ENCODE measurements around the gene SUPT4H1.

Gene SUPT4H1

DNA sequence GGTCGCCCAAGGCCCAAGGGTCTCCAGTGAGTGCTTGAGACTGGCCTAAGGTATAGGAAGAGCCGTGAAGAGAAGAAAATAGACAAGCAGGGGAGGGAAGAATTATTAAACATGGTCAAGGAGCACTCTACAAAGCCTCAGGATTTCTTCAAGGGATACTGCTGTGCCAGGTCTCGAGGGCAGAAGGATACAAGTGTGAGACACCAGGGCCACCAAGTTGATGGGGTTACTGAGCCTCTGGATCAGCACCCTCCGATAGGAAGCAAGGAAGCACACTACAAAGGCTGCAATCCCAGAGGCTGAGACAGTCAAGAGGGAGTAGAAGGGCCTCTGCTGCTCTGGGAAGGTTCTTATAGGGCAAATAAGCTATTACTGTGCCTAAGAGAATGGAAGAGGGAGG is 6.5 kb downstream of the SUPT4H1 start:
- peaks cover 97% of the 10 kb centered on the region for H3K79me2 ChIP-seq (ENCODE audit: insufficient read depth, low read length)
- H3K4me3 ChIP-seq (ENCODE audit: low read depth in 1 of 2, low read length in 2 of 2): peak overlapping the region in 1 of 2 experiments; percentile 53; a peak in 2 of 4 replicates
- H3K27ac ChIP-seq (ENCODE audit: low read length): peak overlapping the region; percentile 100

DNA sequence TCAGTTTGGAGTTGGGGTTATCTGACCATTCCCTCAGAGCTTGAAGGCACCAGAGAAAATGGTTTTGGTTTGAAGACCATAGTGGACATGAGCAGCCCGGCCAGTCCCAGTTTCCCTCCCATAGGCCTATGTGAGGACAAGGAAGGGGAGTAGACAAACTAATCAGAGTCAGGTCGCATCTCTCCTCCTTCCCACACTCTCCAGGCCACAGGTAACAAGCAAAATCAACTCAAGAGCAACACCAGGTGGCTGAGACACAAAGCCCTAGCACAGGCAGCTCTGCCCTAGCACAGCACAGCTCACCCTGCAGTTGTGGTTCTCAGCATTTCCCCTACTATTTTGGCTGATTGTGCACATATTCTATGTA is 7.2 kb downstream of the SUPT4H1 start:
- Histone ChIP-seq H3K4me2 (ENCODE audit: insufficient read depth, low read length) (peak overlapping the region; percentile 65), H4K20me1 (ENCODE audit: insufficient read depth, low read length) (peaks cover 38% of the 10 kb centered on the region), H2AFZ (ENCODE audit: low read depth, low read length) (no peak overlapping the region), H3K9ac (ENCODE audit: low read depth, low read length) (peak overlapping the region; percentile 99), H3K36me3 (ENCODE audit: insufficient read depth, low read length) (peaks cover 81% of the 10 kb centered on the region), H3K27me3 (ENCODE audit: insufficient read depth, low read length, poor library complexity) (no peaks in the 10 kb centered on the region), H3K4me3 (ENCODE audit: low read depth in 1 of 2, low read length in 2 of 2) (peak overlapping the region; percentile 25 to 53; a peak in 3 of 4 replicates), H3K4me1 (ENCODE audit: insufficient read depth, low read length) (peaks cover 100% of the 10 kb centered on the region), H3K79me2 (ENCODE audit: insufficient read depth, low read length) (peaks cover 99% of the 10 kb centered on the region), H3K27ac (ENCODE audit: low read length) (peak overlapping the region; percentile 100), H3K9me3 (ENCODE audit: insufficient read depth, low read length, severe bottlenecking) (no peaks in the 10 kb centered on the region)
- peak; percentile 79 for DNase-seq
- peak; percentile 68 for ATAC-seq (ENCODE audit: insufficient read depth, low read depth)
- TF ChIP-seq, protein P1, sequence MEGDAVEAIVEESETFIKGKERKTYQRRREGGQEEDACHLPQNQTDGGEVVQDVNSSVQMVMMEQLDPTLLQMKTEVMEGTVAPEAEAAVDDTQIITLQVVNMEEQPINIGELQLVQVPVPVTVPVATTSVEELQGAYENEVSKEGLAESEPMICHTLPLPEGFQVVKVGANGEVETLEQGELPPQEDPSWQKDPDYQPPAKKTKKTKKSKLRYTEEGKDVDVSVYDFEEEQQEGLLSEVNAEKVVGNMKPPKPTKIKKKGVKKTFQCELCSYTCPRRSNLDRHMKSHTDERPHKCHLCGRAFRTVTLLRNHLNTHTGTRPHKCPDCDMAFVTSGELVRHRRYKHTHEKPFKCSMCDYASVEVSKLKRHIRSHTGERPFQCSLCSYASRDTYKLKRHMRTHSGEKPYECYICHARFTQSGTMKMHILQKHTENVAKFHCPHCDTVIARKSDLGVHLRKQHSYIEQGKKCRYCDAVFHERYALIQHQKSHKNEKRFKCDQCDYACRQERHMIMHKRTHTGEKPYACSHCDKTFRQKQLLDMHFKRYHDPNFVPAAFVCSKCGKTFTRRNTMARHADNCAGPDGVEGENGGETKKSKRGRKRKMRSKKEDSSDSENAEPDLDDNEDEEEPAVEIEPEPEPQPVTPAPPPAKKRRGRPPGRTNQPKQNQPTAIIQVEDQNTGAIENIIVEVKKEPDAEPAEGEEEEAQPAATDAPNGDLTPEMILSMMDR (IDR thresholded peaks at IDR 0.05; ENCODE audit: borderline replicate concordance, extremely low read depth, low read length, poor library complexity, severe bottlenecking): peak; percentile 87
- TF ChIP-seq EZH2 (IDR thresholded peaks at IDR 0.05; ENCODE audit: borderline replicate concordance, low read depth, low read length, severe bottlenecking): no peak

More for the DNA sequence above, 6.5 kb downstream of the SUPT4H1 start:
- Histone ChIP-seq H3K9ac (ENCODE audit: low read depth, low read length) (peak overlapping the region; percentile 99), H3K4me2 (ENCODE audit: insufficient read depth, low read length) (peak overlapping the region; percentile 65), H2AFZ (ENCODE audit: low read depth, low read length) (no peak overlapping the region), H3K9me3 (ENCODE audit: insufficient read depth, low read length, severe bottlenecking) (no peaks in the 10 kb centered on the region), H3K36me3 (ENCODE audit: insufficient read depth, low read length) (peaks cover 78% of the 10 kb centered on the region), H3K4me1 (ENCODE audit: insufficient read depth, low read length) (peaks cover 99% of the 10 kb centered on the region), H4K20me1 (ENCODE audit: insufficient read depth, low read length) (peaks cover 39% of the 10 kb centered on the region), H3K27me3 (ENCODE audit: insufficient read depth, low read length, poor library complexity) (no peaks in the 10 kb centered on the region)
- ATAC-seq (ENCODE audit: insufficient read depth, low read depth) (no peak), DNase-seq (no peak)
- no peak for TF ChIP-seq EZH2 (IDR thresholded peaks at IDR 0.05; ENCODE audit: borderline replicate concordance, low read depth, low read length, severe bottlenecking)
- TF ChIP-seq, protein P1 (IDR thresholded peaks at IDR 0.05; ENCODE audit: borderline replicate concordance, extremely low read depth, low read length, poor library complexity, severe bottlenecking): peak; percentile 5

DNA sequence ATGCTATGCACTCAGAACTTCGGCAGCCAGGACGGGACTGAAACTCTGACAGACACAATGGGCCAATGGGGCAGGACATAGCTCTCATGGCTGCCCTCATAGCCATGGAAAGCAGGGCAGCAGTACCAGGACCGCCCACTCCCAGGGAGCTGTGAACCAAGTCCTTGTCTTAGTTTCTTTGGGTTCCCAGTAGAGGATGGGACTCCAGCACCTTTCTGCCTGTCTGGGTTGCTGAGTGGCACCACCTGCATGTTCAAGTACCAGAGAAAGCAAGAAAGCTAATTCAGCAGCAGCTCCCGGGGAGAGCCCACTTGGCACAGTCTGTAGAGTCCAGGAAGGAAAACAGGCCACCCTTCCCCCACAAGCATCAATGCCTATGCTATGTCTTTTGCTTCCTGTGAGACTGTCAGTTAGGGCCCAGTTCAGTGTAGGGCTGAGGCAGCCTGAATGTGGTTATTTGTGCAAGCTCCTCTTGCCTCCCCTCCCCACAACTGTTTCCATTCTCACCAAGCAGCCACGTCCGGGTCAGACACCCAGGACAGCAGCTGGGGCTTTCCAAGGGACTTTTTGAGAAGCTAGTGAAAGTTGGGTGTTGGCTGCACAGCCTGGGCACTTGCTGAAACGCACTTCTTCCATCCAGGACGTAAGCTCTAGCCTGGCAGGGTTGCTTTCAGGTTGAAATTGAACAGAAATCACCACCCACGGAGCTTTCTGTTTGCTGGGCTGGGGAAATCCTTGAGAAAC is 7.8 kb downstream of the SUPT4H1 start:
- no peak overlapping the region for H2AFZ ChIP-seq (ENCODE audit: low read depth, low read length)
- H3K27ac ChIP-seq (ENCODE audit: low read length): peak overlapping the region; percentile 100
- ATAC-seq (ENCODE audit: insufficient read depth, low read depth) (peak; percentile 81), DNase-seq (peak; percentile 94)
- peaks cover 80% of the 10 kb centered on the region for H3K36me3 ChIP-seq (ENCODE audit: insufficient read depth, low read length)
- peak overlapping the region; percentile 65 for H3K4me2 ChIP-seq (ENCODE audit: insufficient read depth, low read length)
- peaks cover 99% of the 10 kb centered on the region for H3K79me2 ChIP-seq (ENCODE audit: insufficient read depth, low read length)
- TF ChIP-seq, protein P1 (IDR thresholded peaks at IDR 0.05; ENCODE audit: borderline replicate concordance, extremely low read depth, low read length, poor library complexity, severe bottlenecking): no peak
- no peak for TF ChIP-seq EZH2 (IDR thresholded peaks at IDR 0.05; ENCODE audit: borderline replicate concordance, low read depth, low read length, severe bottlenecking)
- peak overlapping the region; percentile 99 for H3K9ac ChIP-seq (ENCODE audit: low read depth, low read length)
- peaks cover 100% of the 10 kb centered on the region for H3K4me1 ChIP-seq (ENCODE audit: insufficient read depth, low read length)
- H3K4me3 ChIP-seq (ENCODE audit: low read depth in 1 of 2, low read length in 2 of 2): peak overlapping the region; percentile 25 to 53; a peak in 3 of 4 replicates
- H3K9me3 ChIP-seq (ENCODE audit: insufficient read depth, low read length, severe bottlenecking): no peaks in the 10 kb centered on the region
- H4K20me1 ChIP-seq (ENCODE audit: insufficient read depth, low read length): peaks cover 32% of the 10 kb centered on the region
- no peaks in the 10 kb centered on the region for H3K27me3 ChIP-seq (ENCODE audit: insufficient read depth, low read length, poor library complexity)
